Activated B cell treated with CpG ODN at 0.5 μM for 24 hours (primary cell): ENCODE results near the gene RNF138. TPM values are rescaled to one million over a fixed set of nuclear protein-coding genes. Genes with fewer than 3 reads are reported as not detected.
"Not testable (repeated sequence)": the region's sequence is repeated elsewhere in the genome, so short reads cannot be mapped to it uniquely, and the experiment has no call there.

Source experiments
- ATAC-seq: fragments of 200-7000 bp; cut with Tn5 transposase; one replicate; pipeline ENCODE4 v1.10.0; 2021; ENCODE audit warnings: low read depth, mild to moderate bottlenecking, moderate library complexity
- CTCF ChIA-PET: fragments of 350-600 bp; sonication (Branson Sonifier 250); formaldehyde crosslinking; loops from one replicate; lab custom pipeline; 2021; ENCODE audit warnings: antibody characterized with exemption; lab: Charles Lee
- POLR2A ChIA-PET: fragments of 350-600 bp; sonication (Branson Sonifier 250); formaldehyde crosslinking; loops from one replicate; lab custom pipeline; 2021; ENCODE audit warnings: antibody characterized with exemption; lab: Charles Lee
- DNase-seq: peaks from one replicate; pipeline ENCODE4 v3.0.0; 2022
- H3K27ac Mint-ChIP-seq: one replicate; pipeline ENCODE4 v1.8.0; 2020; ENCODE audit warnings: mixed read lengths
- H3K27me3 Mint-ChIP-seq: one replicate; pipeline ENCODE4 v1.8.0; 2021; ENCODE audit warnings: mixed read lengths
- H3K36me3 Mint-ChIP-seq: one replicate; pipeline ENCODE4 v1.8.0; 2021; ENCODE audit warnings: low read depth, mixed read lengths
- H3K4me1 Mint-ChIP-seq: one replicate; pipeline ENCODE4 v1.8.0; 2021; ENCODE audit warnings: mixed read lengths
- H3K4me3 Mint-ChIP-seq: one replicate; pipeline ENCODE4 v1.8.0; 2020; ENCODE audit warnings: mild to moderate bottlenecking, mixed read lengths
- H3K9me3 Mint-ChIP-seq: one replicate; pipeline ENCODE4 v1.8.0; 2020; ENCODE audit warnings: mixed read lengths
- CTCF ChIP-seq: fragments of 200-600 bp; IDR thresholded peaks from one replicate; pipeline ENCODE4 v1.8.0; 2022; ENCODE audit warnings: antibody characterized with exemption, mild to moderate bottlenecking
- intact Hi-C: fragments of 100-400 bp; cut with micrococcal nuclease; formaldehyde crosslinking; loops from one replicate; pipeline ENCODE4 v1.15.1; 2024
- total RNA-seq: library from RNA; stranded (reverse); gene quantifications from 2 replicates; pipeline ENCODE4 v1.2.3, GENCODE V29; 2022

Gene RNF138
- total RNA-seq, 1 donor from 2014 or later = 66.4 TPM

DNA sequence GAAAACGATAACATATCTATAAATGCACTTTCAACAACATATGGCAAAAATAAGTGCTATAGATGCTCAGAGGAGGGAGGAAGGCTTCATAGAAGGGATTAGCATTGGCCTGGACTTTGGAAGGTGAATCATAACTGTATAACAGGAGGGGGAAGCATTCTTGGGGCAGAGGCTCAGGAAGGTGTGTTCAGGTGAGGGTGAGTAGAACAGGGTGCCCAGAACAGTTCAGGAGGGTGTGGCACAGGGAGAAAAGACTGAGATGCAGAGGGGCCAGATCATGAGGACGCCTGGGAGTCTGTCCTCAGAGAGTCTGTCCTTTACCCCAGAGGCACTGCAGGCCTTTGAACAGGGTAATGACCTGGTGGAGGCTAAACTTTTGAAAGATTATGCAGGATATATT, 68.9 kb downstream of the RNF138 start:
- ATAC-seq = no peak
- Mint-ChIP-seq H3K4me3 (no peak overlapping the region), H3K27ac (no peak overlapping the region), H3K36me3 (no peaks in the 10 kb centered on the region), H3K4me1 (peaks cover 7% of the 10 kb centered on the region), H3K9me3 (no peaks in the 10 kb centered on the region), H3K27me3 (peaks cover 7% of the 10 kb centered on the region)
- intact Hi-C loops = no loop called here
- CTCF ChIA-PET = interaction anchor here (6.4 kb wide), 1 partner anchor 392 kb away, joined by 112 read pairs; no protein-coding TSS in a partner anchor
- DNase-seq = no peak
- no peak for TF ChIP-seq CTCF
- POLR2A ChIA-PET = no interaction called here

- H3K4me3 Mint-ChIP-seq = no peak overlapping the region
- no peaks in the 10 kb centered on the region for H3K4me1 Mint-ChIP-seq
- ChIA-PET CTCF (no interaction called here), POLR2A (no interaction called here)
- no peaks in the 10 kb centered on the region for H3K36me3 Mint-ChIP-seq
- TF ChIP-seq CTCF = no peak
- no peak overlapping the region for H3K27ac Mint-ChIP-seq
- H3K27me3 Mint-ChIP-seq = no peaks in the 10 kb centered on the region
- no peaks in the 10 kb centered on the region for H3K9me3 Mint-ChIP-seq
- ATAC-seq (no peak), DNase-seq (no peak)
- intact Hi-C loops = no loop called here
Measured at GRCh38 chr18:32167980-32168730, 76.5 kb downstream of the RNF138 start.

GRCh38 chr18:32173654-32174053, 82.0 kb downstream of the RNF138 start:
- no peak for ATAC-seq
- no peak for TF ChIP-seq CTCF
- H3K9me3 Mint-ChIP-seq = no peaks in the 10 kb centered on the region
- no peak overlapping the region for H3K4me3 Mint-ChIP-seq
- no peaks in the 10 kb centered on the region for H3K4me1 Mint-ChIP-seq
- intact Hi-C loops = no loop called here
- H3K36me3 Mint-ChIP-seq = no peaks in the 10 kb centered on the region
- ChIA-PET POLR2A (no interaction called here), CTCF (no interaction called here)
- H3K27me3 Mint-ChIP-seq = peaks cover 4% of the 10 kb centered on the region
- H3K27ac Mint-ChIP-seq = no peak overlapping the region
- no peak for DNase-seq

DNA sequence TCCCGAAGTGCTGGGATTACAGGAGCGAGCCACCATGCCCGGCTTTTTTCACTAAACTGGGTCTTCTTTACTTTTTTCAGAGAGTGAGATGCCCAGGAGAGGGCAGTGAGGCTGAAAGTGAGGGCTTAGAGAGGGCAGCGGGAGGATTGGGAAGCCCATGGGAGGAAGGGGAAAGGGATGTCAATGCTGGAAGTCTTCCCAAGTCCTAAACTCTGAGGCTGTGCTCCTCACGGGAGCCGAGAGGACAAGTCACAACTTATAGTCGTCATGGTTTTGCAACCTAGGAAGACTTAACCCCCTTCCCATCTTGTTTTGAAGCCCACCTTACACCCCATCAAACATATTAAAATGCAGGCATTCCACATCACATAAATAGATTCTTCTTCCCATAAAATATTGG, 83.0 kb downstream of the RNF138 start:
- ATAC-seq (no peak), DNase-seq (no peak)
- Mint-ChIP-seq H3K4me3 (no peak overlapping the region), H3K9me3 (no peaks in the 10 kb centered on the region), H3K27ac (no peak overlapping the region), H3K4me1 (no peaks in the 10 kb centered on the region), H3K36me3 (no peaks in the 10 kb centered on the region), H3K27me3 (peaks cover 4% of the 10 kb centered on the region)
- POLR2A ChIA-PET = no interaction called here
- TF ChIP-seq CTCF = no peak
- CTCF ChIA-PET = no interaction called here
- intact Hi-C loops = no loop called here

- POLR2A ChIA-PET = no interaction called here
- intact Hi-C loops = no loop called here
- peaks cover 4% of the 10 kb centered on the region for H3K27me3 Mint-ChIP-seq
- no peaks in the 10 kb centered on the region for H3K4me1 Mint-ChIP-seq
- ATAC-seq (no peak), DNase-seq (no peak)
- H3K4me3 Mint-ChIP-seq = no peak overlapping the region
- TF ChIP-seq CTCF = no peak
- CTCF ChIA-PET = no interaction called here
- H3K36me3 Mint-ChIP-seq = no peaks in the 10 kb centered on the region
- H3K27ac Mint-ChIP-seq = no peak overlapping the region
- no peaks in the 10 kb centered on the region for H3K9me3 Mint-ChIP-seq
Measured at GRCh38 chr18:32175265-32175664, 83.6 kb downstream of the RNF138 start.

DNA sequence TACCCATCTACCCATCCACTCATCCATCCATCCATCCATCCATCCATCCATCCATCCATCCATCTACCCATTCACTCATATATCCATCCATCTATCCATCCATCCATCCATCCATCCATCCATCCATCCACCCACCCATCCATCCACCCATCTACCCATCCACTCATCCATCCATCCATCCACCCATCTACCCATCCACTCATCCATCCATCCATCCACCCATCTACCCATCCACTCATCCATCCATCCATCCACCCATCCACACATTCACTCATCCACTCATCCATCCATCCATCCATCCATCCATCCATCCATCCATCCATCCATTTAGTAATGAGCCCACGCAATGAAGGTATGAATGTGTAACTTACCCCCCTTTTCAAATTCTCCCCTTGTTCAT, 85.1 kb downstream of the RNF138 start:
- H3K9me3 Mint-ChIP-seq, H3K36me3 Mint-ChIP-seq, ATAC-seq, H3K27ac Mint-ChIP-seq, POLR2A ChIA-PET, intact Hi-C loops, DNase-seq, H3K27me3 Mint-ChIP-seq, H3K4me3 Mint-ChIP-seq, H3K4me1 Mint-ChIP-seq: not testable (repeated sequence)
- CTCF ChIA-PET = interaction anchor here (1.1 kb wide), 1 partner anchor 375 kb away, joined by 4 read pairs; no protein-coding TSS in a partner anchor
